NCI-H1092 treated with DMSO at 0.1 percent for 48 hours (cell line): Measurements from ENCODE around the gene HIBADH.

Source experiments
- DNase-seq: peaks from one replicate; lab custom pipeline; 2025; lab: John Stamatoyannopoulos, UW

Gene HIBADH

DNA sequence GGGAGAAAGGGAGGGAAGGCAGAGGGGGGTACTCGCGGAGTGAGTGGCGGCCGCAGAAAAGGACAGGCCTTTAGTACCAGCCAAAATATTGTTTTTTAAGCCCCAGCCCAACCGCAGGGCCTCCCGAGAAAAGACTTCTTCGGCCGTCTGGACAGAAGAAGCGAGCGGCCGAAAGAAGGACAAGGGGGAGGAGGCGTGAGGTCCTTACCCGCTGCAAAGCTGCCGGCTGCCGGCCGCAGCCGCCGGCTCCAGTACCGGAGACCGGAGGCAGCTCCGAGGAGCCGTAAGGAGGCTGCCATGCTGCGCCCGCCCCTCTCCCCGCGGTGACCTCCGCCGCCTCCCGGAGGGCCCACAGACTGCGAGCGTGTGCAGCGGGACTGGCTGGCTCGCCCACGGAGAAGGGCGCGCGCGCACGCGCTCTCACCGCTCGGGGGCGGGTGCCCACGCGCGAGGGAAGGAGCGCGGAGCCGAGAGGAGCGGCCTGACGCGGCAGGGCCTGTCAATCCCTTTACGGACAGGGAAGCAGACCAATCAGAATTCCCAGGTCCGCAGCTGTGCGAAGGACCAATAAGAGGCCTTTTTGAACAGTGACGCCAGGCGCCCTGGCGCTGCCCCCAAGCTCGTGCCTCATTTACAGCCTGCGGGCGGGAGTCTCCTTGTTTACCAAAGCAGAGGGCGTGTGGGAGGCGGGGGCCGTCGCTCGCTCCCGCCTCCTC is at the start of gene HIBADH:
HIBADH (minus strand) TSS at position 394 of the 716 bp plus-strand sequence; CDS start at position 299, 95 bp downstream.
- DNase-seq = peak; percentile 100

DNA sequence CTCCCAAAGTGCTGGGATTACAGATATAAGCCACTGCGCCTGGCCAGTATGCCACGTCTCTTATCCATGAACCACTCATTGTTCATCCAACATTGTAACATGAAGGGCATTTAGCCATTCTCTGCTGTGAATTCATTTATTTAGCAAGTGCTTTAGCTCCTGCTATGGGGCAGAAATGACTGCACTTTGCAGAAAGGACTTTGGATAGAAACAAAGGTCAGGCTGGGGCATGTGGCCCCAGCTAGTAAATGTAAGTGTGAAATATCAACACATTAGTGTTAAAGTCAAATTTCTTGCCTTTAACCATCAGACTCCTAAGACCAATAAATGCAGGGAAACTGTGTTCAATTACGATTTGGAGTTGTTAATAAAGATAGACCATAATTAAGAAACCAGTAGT is 49.5 kb upstream of the HIBADH start:
- DNase-seq = no peak

DNA sequence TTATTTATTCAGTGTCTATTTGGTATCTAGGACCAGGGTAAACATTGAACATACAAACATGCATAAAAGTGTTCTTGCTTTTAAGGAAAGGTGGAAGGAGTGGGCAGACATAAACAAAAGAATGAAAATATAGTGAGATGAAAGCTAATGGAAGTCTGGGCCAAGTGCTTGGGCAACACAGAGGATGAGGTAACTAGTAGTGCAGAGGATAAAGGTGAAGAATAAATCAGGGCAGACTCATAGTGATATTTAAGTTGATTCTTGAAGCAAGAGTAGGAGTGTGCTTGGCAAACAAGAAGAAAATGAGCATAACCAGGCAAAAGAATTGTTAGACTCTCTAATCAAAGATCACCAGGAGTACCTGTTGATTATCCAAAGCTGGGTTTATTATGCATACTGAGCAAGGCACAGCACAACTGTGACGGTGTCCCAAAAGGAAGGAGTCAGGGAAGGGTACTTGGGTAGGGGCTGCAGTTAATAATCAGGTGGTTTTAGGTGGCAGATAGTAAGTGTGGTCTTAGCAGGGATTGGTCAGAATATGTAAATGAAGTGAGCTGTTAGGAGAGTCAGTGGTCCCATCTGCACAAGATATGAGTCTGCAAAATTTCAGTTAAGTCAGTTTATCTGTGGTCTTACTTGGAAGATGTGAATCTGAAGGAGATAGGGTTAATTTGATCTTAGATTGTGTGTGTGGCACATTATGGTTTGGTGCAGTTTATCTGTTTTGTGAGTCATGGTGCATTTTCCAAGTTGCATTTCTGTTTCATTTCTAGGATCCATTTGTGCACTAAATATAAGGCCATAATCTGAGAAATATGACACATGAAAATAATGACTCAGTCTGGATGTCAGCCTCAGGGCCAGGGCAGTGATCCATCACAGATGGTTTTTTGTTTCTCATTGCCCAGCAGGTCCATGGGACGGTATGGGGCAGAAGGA is 46.7 kb upstream of the HIBADH start:
- no peak for DNase-seq

DNA sequence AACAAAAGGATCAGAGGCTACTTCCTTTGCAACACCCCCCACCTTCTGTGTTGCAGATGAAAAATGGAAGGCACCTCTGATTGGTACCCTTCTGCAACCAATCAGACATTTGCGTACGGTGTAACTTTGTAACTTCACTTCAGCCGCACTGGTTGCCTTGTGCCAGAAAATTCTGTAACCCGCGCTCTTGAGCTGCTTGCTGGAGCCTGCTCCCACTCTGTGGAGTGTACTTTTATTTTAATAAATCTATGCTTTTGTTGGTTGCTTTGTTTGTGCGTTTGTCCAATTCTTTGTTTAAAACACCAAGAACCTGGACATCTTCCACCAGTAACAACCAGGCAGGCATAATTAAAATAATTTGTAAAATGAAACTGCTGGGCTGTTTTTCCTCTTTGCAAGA is 45.8 kb upstream of the HIBADH start:
- DNase-seq = no peak

DNA sequence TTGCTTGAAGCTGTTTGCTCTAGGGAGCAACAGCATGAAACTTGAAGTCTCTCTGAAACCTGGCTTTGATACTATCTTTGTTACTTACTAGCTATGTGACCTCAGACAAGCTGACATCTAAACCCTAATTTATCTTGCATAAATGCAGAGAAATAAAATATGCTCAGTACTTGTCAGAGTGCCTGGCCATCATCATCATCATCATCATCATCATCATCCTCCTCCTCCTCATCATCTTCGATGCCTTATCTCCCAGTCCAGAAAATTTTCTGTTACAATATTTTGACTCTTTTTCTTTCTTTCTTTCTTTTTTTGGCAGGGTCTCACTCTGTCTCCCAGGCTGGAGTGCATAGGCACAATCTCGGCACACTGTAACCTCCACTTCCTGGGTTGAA is 42.5 kb upstream of the HIBADH start:
- DNase-seq = no peak

DNA sequence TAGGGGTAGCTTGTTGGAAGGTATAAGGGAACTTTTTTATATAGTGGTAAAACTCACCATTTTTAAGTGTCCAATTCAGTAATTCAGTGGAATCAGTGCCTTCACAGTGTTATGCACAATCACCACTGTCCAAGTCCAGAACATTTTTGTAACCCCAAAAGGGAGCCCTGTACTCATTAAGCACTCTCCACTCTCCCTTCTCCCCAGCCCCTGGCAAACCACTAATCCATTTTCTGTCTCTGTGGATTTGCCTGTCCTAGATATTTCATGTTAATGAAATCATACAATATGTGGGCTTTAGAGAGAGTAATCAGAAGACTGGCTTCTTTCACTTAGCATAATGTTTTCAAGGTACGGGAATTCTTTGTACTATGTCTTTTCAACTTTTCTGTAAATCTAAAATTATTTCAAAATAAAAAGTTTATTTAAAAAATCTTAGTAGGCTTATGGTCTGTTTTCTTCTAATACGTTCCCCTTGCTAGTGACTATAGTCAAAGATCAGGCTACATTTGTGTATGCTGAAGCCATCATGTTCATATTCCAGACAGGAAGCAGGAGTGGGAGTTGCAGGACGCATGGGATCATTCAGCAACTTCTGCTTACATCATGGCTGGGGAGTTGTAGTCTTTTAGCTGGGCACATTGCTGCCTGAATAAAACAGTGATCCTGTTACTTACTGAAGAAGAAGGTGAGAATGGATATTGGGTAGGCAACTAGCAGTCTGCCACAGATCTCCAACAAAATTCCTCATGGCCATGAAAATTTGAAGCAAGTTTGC is 41.9 kb upstream of the HIBADH start:
- DNase-seq = no peak

DNA sequence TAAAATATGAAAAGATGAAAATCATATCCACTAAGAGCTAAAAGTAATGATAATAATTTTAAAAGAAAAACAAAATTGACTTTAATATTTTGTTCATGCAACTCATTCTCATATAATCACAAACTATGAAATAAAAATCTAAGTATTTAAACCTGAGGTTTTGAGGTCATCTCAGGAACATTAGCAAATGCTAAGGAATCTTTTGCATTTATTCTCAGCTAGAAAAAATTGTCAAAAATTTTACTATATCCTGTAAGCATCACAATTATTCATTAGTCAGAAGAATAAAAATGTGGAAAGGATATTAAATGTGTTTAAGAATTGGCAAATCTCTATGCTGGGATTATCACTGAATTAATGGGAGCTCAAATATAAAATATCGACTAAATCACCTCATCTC is 40.5 kb upstream of the HIBADH start:
- no peak for DNase-seq

DNA sequence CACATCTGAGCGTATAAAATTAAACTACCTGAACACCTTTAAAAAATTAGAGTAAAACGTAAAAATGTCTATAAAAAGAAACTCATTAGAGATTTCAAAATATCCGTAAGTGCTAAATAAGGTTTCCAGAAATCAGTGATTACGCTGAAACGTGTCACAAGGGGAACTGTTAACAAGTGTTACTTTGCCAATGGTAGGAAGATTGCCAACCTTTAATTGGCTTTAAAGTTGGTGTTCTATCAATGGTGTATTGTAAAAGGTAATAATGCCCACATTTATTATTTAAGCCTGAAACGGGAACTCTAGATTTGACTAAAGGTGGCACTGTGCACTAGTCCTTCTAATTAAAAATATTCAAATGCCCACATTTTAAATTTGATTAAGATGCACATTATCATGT is 37.8 kb upstream of the HIBADH start:
- DNase-seq = no peak

DNA sequence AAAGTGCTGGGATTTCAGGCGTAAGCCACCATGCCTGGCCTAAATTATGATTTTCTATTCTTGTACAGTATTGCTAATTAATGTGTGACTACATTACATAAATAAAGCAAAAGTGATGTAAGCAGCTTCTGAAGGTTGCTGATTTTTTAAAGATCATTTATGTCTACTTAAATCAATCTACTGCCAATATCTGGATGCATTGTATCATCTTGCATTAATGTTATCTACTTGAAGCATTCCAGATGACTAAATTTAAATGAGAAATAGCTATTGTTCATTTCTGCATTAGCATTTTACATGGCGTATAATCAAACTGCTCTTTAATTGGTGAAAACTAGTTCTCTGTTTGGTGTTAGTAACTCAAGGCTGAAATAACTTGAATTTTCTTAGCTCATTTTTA is 37.1 kb upstream of the HIBADH start:
- DNase-seq = no peak

DNA sequence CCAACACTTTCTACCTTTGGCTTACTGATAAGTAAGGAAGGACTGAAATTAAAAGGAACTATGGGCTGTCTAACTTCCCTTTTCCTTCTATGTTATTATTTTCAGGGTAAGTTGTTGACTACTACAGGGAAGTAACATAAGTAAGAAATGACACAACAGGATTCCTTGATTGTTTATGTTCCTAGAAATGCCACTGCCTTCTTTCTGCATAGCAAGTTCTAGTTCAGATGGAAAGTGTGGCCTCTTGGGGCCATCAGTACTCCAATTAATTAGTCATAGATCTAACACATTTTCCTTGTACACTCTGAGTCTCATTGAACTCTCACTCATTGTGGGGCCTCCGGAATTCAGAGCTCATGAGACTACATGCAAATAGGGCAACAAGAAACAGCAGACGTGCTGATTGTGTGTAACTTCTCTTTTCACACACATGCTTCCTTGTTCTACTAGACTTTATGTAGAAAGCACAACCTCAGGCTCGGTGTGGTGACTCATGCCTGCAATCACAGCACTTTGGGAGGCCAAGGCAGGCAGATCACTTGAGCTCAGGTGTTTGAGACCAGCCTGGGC is 35.3 kb upstream of the HIBADH start:
- no peak for DNase-seq

DNA sequence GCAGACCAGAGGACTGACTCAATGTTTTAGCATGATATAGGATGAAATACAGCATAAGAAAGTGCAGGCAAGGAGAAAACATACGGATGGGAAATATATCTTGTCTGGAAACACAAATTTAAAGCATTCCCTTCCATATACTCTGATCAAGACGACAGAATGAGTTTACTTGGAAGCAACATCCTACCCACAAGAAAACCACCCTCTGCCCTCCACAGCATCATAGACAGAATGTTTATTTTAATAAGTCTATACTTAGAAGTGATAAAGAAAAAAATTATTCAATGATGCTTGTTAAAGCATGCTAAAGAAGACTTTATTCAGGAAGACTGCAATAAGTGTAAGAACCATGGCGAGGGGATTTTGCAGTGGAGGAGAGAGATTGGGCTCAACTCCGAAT is 32.4 kb upstream of the HIBADH start:
- no peak for DNase-seq

DNA sequence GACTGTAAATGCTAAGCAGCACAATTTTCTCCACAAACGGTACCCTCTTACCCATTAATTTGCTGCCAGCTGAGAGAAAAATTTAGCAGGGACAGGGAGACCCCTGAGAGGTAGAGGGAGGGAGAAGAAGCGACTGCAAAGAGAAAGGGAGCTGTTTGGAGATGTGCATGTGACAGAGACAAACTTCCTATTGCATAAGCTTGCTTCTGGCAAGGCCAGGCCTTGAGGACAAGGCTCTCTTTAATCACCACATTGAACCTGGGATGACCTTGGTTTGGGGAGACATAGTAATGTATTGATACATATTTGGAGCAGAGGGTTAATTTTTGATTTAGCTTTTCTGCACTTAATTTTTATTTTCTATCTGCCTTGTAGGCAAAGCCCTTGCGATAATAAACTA is 31.1 kb upstream of the HIBADH start:
- no peak for DNase-seq

DNA sequence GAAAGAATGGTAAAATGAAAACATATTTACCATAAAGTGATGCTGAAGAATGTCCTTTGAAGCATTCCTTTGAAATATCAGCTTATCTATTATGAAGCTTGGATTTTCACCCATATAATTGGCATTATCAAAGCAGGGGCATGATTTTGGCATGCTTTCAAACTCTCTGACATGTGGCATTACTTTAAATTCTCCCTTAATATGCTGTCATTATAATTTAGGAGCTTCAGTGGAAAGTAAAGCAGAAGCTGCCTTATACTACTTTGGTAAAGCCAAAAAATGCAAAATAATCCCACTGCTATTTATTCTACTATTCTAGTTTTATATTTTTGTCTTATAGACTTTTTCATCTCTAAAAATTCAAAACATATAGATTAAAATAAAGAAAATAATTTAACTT is 28.0 kb upstream of the HIBADH start:
- no peak for DNase-seq

DNA sequence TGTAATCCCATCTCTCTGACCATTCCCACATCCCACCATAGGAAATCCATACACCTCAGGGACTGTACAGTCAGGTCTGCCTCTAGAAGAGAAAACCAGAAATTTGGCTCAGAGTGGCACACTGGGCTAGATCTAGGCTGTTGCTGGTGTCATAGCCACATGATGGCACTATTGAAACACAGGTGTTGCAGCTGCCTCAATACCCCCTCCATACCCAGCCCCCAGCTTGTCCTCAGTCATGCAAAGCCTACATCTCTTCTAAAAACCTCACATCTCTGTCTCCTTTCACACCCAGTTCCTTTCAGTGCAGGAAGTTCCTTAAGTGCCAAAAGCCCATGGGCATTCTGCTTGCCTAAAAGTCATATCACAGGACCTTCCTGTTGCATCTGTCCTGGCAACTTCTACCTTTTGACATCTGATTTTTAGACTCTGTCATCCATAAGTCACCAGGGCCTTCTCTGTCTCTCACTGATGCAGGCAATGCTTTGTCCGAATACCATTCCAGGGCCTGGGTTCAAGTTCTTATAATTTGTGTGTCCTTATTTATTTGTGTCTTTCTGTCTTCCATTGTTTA is 27.0 kb upstream of the HIBADH start:
- peak; percentile 29 for DNase-seq

DNA sequence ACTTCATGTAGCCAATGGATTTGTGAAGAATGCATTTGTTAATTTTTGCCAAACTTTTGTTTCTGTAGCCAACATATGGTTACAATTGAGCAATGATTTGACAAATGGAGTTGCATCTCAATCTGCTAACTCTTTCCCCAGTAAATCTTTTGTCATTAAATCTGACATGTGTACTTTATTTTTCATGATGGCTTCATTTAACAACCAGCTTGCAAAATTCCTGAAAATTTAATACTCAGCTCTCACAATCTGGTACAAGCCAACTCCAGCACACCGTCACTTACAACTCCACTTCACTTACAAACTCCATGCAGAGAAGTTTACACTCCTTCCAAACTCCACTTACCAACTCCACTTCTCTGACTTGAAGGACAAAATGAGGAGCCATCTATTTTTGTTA is 26.5 kb upstream of the HIBADH start:
- DNase-seq = no peak

DNA sequence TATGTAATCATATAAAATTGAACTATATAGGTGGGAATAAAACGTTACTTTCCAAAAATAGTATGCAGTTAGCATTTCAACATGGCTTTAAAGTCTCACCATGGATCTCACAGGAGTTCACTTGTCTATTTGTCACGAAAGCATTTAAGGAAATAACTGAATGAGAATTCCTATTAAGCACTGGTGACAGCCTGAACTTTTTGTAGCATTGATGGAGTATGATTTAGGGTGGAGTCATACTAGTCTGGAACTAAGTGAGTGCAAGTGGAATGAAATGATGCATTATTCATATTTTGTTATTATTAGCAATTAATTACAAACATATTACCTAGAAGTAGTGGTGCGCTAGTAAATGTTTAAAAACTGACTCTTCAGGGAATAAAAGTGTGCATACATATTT is 26.0 kb upstream of the HIBADH start:
- no peak for DNase-seq

DNA sequence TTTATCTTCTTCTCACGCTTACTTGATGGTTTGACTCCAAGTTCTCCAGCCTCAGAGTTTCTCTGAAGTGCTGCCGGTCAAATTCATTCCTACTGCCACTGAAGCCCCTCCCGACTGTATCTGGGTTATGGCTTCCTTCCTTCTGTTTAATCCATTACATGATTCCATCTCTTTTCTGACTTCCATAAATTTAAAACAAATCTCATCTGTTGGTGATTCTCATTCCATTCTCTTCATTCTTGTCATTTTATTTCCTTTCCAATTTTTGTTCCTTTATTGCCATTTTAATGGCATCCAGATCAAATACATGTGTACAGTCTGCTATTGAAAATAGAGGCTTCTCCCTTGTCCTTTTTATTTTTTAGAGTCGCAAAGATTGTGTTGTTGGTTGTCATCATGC is 25.4 kb upstream of the HIBADH start:
- DNase-seq = no peak

DNA sequence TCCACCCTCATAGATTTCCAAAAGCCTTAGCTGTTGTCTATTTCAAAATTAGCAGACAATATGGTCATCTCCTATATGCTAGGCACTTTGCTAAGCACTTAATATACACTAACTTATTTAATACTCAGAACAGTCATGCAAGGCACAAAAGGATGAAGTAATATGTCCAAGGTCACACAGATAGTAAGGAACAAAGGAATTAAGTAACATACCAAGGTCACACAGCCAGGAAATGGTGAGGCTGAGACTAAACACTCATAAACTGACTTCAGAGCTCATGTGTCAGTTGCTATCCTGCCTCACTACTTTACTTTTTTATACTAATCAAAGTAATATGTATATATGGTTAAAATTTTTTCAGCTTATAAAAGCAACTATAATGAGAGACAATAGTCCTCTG is 23.6 kb upstream of the HIBADH start:
- no peak for DNase-seq

DNA sequence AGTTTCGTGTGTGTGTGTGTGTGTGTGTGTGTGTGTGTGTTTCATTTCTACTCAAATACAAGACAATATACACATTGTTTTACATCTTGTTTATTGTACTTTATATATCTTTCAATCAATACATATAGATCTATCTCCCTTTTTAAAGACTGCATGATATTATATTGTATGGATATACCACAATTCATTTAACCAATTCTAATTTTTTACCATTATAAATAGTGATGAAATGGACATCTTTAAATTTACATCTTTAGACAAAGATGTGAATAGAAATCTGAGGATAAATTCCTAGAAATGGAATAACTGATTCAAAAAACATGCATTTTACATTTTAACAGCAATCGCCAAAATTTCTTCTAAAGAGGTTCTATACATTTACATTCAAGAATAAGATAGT is 23.2 kb upstream of the HIBADH start:
- DNase-seq = no peak

DNA sequence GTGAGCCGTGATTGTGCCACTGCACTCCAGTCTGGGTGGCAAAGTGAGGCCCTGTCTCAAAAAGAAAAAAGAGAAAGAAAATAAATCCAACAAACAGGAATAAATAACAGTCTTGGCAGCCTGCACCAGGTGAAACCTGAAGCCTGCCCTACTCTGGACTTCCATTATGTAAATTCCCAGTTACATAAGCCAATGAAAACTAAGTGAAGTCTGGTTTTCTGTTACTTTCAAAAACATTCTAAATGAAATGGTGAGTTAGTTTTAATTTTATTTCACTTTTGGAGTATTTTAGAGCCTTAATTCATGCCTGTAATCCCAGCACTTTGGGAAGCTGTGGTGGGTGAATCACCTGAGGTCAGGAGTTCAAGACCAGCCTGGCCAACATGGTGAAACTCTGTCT is 22.5 kb upstream of the HIBADH start:
- DNase-seq = no peak

DNA sequence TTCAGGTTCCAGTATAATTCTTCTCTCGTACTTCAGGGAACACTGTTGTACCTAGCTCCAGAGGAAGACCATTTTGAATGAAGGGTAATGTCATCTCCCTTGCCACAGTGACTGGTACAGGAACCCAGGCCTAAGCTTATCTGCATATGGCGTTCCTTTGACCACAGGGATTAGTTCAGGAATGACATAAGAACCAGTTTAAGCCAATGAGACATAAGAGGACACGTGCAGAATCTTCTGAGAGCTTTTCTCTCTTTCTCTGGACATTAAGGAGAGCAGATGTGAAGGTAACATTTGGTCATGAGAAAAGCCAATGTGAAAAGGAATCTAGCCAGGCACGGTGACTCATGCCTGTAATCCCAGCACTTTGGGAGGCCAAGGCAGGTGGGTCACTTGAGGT is 21.8 kb upstream of the HIBADH start:
- no peak for DNase-seq

DNA sequence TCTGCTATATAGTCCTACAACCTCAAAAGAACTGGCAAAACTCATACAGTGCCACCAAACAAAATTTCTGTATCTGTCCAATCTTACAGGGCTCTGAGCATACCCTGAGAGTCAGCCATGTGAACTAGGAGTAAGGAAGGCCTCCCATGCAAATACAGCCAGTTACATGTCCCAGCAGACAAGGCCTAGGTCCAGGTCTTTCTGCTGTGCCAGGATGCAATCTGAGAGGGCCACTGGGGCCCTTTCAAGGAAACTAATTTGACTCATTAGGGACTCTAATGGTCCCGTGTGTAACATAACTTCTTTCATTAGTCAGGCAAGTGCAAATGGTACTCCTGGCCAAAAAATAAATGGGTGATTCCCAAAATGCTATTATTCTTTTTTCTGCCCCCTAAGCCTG is 17.9 kb upstream of the HIBADH start:
- no peak for DNase-seq
